HG03442 (cell line): ENCODE results near the gene TOMM40L.
"Not testable (repeated sequence)": the region's sequence is repeated elsewhere in the genome, so short reads cannot be mapped to it uniquely, and the experiment has no call there.

Source experiments
- ATAC-seq: cut with Tn5 transposase; IDR thresholded peaks from one replicate; pipeline ENCODE4 v1.9.1; 2021; ENCODE audit warnings: mild to moderate bottlenecking, moderate library complexity; ENCODE audit not compliant: unreplicated experiment

TOMM40L gene

GRCh38 chr1:161250100-161250499 lies 24.2 kb downstream of the TOMM40L start:
- ATAC-seq, result not testable (repeated sequence)

GRCh38 chr1:161250829-161251228 lies 25.0 kb downstream of the TOMM40L start:
- no peak for ATAC-seq

GRCh38 chr1:161251579-161251978 lies 25.7 kb downstream of the TOMM40L start:
- no peak for ATAC-seq

GRCh38 chr1:161255302-161255701 lies 29.4 kb downstream of the TOMM40L start:
- ATAC-seq, result not testable (repeated sequence)

GRCh38 chr1:161255955-161256520 lies 30.2 kb downstream of the TOMM40L start:
- not testable (repeated sequence) for ATAC-seq

GRCh38 chr1:161257109-161257508 lies 31.2 kb downstream of the TOMM40L start:
- ATAC-seq, result not testable (repeated sequence)

GRCh38 chr1:161258439-161259344 lies 32.8 kb downstream of the TOMM40L start, which contains the start of gene PCP4L1:
Gene PCP4L1, plus strand, starts transcription at chr1:161258745. Its CDS starts 230 bp downstream, at chr1:161258975.
- peak; percentile 65 for ATAC-seq

- no peak for ATAC-seq
Measured at GRCh38 chr1:161259345-161259702, 33.5 kb downstream of the TOMM40L start.

GRCh38 chr1:161259765-161260164 lies 33.9 kb downstream of the TOMM40L start:
- ATAC-seq, result no peak

GRCh38 chr1:161260376-161261260 lies 34.8 kb downstream of the TOMM40L start:
- no peak for ATAC-seq

- no peak for ATAC-seq
Measured at GRCh38 chr1:161261261-161262235, 35.7 kb downstream of the TOMM40L start.

- no peak for ATAC-seq
Measured at GRCh38 chr1:161265305-161265704, 39.4 kb downstream of the TOMM40L start.

- no peak for ATAC-seq
Measured at GRCh38 chr1:161266202-161266601, 40.3 kb downstream of the TOMM40L start.

GRCh38 chr1:161266836-161267235 lies 41.0 kb downstream of the TOMM40L start:
- ATAC-seq, result no peak

GRCh38 chr1:161267321-161267720 lies 41.5 kb downstream of the TOMM40L start:
- no peak for ATAC-seq

- no peak for ATAC-seq
Measured at GRCh38 chr1:161273402-161273801, 47.5 kb downstream of the TOMM40L start.

- no peak for ATAC-seq
Measured at GRCh38 chr1:161274874-161275273, 49.0 kb downstream of the TOMM40L start.
